HG03469 (cell line): ENCODE results near the gene PPY.
"Not testable (repeated sequence)": the region's sequence is repeated elsewhere in the genome, so short reads cannot be mapped to it uniquely, and the experiment has no call there.

Experiments
- ATAC-seq: cut with Tn5 transposase; IDR thresholded peaks from one replicate; pipeline ENCODE4 v1.9.1; 2021; ENCODE audit warnings: mild to moderate bottlenecking, moderate library complexity, moderate number of reproducible peaks; ENCODE audit not compliant: unreplicated experiment

The PPY gene

DNA sequence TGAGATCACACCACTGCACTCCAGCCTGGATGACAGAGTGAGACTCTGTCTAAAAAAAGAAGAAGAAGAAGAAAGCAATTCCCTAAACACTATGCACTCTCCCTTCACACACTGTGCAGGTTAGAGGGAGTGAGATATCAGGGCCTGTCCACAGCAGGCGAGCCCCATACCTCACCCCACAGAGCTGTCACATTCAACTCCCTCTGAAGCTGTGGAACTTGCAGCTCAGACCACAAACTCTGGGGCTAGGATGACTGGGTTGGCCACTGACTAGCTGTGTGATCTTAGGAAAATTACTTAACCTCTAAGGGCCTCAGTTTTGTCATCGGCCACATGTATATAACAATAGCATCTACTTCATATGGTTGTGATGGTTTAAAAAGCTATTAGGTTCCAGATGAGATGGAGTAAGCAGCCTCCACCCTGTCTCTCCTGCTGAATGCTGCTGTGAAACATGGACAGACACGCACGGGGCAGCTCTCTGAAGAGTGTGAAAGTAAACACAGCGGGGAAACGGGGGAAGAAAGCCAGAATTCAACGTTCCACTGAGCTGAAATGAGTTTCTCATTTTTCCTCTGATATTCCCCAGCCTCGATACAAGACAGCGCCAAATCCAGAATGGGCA is 25.1 kb upstream of the PPY start:
- ATAC-seq, result no peak

DNA sequence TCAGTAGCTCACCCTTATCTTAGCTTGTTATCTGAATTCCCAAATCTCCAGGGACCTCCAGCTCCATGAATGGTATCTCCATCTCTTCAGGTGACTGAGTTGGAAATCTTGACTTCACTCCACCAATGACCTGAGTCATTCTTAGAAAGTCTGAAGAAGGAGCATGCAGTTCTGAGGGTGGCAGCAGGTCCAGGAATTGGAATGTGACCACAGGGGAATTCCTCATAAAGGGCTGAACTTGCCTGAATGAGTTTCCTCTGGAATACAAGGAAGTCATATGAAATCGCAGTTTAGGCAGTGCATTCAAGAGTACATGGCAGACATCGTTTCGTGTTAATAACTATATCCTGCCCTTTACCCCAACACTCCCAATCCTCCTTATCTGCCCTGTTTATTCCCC is 24.0 kb upstream of the PPY start:
- no peak for ATAC-seq

DNA sequence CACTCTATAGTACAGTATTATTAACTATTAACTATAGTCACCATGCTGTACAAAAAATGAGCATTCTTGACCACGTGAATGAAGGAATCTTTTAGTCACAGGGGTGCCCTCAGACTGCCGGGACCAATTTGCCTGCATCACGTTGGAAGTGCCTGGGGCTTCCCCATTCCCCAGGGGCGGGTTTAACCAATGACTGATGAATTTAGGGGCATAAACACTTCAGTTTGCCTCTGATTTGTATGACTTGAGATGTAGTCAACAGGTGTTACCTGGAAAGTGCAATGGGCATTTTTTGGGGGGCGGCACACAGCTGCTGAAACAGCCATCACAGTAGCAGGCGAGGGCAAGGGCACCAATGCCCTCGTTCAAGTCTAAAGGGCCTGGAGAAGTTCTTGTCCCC is 20.2 kb upstream of the PPY start:
- no peak for ATAC-seq

DNA sequence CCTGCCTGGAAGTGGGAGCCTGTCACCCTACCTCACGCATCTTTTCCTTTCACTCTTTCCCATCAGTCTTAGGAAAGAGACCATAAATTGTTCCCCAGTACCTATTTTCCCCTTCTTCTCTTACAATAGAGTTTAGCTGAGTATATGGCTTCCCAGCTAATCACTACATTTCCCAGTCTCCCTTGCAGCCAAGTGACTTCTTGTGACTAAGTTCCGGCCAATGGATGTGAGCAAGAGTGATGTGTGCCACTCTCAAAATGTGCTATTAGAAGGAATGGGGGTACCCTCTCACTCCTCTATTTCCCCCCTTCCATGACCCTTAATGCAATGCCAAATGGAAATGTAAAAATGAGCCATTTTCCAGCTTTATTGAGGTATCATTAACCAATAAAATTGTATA is 19.7 kb upstream of the PPY start:
- no peak for ATAC-seq

DNA sequence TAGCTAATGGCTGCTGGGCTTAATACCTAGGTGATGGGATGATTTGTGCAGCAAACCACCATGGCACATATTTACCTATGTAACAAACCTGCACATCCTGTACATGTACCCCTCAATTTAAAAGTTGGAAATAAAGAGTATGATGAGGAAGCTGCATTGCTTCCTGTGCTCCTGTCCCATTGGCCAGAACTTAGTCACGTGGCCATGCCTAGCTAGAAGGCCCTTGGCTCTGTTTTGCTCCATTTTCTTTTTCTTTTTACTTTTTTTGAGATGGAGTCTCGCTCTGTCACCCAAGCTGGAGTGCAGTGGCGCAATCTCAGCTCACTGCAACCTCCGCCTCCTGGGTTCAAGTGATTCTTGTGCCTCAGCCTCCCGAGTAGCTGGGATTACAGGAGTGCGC is 19.0 kb upstream of the PPY start:
- not testable (repeated sequence) for ATAC-seq

DNA sequence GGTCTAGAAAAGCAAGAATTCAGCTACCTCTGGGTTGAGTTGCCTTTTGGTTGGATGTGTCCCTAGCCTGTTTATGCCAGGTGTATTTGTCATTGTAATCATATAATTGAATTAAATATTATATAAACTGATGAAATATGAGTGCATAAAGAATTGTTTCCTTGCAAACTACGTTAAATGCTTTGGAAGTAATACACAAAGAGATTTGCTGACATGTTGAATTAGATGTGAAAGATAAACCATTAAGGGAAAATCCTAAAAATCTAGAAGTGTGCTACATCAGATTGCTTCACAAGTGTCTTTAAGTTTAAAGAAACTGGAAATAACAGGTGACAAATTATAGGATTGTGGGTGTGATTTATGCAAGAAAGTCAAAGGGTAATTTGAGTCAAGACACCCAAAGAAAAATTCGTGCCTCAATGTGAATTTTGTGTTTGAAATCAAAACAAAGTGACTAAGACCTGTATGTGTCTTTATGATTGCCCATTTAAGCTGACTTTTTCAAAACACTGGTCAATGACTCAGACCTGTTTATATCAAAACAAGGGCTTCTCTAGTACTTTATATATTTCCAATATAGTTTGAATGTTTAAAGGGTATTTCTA is 16.6 kb upstream of the PPY start:
- ATAC-seq, result no peak

DNA sequence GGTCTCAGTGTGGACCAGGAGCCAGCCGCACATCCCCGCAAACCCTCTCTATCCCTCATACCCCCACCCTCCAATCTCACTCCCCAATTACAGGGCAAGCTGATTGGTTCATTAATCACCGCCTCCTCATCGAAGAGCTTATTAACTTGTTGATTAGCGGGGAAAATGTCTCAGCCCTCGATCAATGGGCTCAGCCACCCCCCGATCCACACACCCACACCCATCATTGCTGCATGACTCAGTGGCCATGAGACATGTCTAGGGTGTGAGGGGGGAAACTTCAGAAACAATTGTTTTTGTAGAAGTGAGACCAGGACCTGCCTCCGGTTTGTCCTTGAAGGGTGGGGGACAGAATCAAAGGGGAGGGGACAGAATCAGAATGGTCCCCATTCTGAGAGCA is 13.9 kb upstream of the PPY start:
- ATAC-seq, result no peak

DNA sequence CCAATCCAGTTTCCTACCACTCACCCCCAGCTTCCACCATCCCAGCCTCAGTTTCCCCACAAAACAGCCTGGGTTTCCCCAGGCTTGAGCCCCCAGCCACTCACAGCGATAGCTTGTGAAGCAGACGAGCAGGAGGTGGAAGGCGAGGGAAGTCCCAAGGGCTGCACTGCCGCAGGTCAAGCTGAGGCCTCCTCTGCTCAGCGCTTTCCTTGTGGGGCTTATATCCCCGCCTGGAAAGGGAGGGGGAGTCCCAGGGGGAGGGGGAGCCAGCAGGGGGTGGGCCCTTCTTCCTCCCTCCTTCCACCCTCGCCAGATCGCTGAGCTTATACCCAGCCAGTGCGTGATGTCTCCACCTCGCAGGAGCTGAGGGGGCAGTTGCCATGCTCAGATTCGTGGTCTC is 11.5 kb upstream of the PPY start, which contains the start of gene PYY:
Gene PYY (minus strand): TSS at position 195 of the 400 bp plus-strand sequence. CDS start 457 bp downstream, outside the sequence.
- no peak for ATAC-seq

DNA sequence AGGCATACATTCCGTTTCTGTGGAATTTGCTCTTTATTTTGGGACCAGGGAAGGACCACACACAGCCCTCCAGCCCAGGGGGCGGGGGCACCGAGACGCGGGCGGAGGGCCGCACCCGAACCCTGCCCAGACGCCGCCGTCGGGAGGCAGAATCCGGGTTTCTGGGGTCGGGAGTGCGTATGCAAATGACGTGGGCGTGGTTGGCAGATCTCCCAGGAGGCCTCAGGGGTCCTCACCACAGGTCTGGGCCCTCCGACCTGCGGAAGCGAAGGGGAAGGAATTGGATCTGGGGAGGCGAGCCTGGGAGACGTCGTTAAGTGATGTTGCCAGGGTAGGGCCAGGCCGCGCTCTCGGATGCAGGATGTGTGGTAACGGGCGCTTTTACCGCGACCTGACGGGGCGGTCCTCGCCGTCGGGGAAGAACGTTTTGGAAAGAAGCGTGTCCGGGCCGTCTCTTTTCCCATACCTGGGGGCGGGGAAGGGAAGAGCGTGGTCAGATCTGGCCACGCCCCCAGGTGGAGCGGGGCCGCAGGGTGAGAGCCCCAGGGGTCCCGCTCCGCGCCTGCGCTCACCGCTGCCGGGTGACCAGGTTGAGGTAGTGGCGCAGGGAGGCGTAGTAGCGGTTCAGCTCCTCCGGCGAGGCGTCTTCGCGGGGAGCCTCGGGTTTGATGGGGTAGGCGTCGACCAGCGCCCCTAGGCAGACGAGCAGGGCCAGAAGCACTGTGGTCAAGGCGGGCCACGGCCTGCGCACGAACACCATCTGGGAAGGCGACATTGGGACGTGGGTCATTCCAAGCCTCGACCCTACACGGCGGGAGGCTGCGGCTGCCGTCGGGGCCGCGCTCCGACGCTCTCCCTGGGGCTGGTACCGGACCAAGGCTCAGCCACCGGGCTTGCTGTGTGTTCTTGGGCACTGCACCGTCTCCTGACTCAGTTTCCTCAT is 10.7 kb upstream of the PPY start:
- ATAC-seq, result no peak

DNA sequence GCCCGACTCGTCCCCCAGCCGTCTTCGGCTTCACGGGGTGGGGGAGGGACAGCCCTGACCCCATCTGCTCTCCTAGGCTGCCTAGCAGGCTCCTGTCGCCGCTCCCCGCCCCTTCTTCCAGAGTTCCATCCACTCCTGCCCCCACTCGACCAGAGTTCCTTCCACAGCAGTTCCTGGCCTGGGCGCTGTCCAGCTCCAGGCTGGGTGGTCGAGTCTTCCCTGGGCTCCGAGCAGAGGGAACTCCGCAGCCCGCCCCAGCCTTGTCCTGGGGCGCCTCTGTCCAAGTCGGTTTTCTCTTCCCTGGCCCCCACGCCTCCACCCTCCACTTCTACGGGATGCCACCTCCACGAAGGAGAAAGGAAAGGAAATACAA is 10.1 kb upstream of the PPY start:
- no peak for ATAC-seq

DNA sequence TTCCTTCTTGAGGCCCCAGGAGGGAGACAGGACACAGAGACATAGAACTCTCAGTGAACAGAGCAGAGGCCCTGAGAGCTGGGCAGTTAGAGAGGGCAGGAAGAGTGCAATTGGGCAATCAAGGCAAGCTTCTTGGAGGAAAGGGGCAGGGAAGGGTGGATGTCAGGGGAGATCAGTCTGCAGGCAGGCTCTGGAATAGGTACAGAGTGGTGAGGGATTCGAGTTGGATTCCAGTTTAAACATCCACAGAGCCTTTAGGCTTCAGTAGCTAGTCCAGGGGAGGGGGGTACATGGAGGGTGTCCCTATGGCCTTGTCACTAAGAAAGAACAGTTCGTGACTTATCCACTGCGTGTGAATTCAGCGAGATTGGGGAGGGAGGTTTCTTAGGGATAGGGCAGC is 9.5 kb upstream of the PPY start:
- ATAC-seq, result no peak

DNA sequence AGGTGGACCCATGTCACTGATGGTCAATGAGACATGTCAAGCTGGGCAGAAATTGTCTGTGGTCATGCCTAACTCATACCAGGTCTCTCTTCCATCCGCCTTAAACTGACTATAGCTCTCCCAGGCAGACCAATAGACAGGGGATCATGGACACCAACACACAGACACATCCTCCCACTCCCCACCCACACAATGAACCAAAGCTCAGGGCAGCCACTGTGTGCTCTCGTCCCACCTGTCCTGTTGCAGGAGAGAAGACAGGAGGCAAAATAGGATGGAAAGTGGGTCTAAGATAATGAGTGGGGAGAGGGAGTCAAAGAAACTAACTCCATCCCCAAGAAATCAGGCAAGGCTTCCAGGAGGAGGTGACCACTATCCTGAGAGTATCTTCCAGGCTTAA is 8.3 kb upstream of the PPY start:
- ATAC-seq, result no peak

DNA sequence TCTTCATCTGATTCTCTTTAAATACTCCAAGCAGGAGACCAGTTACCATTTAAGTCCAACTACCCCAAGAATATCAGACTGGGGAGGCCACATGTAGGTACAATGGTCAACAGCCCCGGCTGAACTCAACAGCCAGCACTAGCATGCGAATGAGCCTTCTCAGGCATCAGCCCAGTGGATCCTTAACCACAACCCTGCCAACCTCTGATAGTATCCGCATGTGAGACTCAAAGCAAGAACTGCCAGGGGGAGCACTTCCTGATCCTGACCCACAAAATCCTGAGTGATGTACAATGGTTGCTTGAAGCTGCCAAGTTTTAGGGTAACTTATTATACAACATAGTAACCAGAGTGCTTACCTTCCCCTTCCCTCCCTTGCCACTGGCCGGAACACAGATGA is 7.5 kb upstream of the PPY start:
- no peak for ATAC-seq

DNA sequence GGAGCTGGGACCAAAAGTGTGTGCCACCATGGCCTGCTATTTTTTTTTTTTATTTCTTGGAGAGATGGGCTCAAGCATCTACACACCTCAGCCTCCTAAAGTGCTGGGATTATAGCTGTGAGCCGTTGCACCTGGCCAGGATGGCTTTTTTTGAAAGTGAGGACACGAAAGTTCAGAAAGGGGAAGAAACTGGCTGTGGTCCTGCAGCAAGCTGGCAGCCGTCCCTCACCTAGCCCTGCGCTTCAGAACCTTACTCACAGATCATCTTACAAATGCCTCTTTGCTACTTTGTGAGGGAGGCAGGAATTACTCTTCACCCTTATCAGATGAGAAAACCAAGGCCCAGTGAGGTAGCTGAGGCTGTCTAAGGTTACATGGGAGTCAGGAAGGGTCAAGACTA is 4.5 kb upstream of the PPY start:
- ATAC-seq, result no peak

DNA sequence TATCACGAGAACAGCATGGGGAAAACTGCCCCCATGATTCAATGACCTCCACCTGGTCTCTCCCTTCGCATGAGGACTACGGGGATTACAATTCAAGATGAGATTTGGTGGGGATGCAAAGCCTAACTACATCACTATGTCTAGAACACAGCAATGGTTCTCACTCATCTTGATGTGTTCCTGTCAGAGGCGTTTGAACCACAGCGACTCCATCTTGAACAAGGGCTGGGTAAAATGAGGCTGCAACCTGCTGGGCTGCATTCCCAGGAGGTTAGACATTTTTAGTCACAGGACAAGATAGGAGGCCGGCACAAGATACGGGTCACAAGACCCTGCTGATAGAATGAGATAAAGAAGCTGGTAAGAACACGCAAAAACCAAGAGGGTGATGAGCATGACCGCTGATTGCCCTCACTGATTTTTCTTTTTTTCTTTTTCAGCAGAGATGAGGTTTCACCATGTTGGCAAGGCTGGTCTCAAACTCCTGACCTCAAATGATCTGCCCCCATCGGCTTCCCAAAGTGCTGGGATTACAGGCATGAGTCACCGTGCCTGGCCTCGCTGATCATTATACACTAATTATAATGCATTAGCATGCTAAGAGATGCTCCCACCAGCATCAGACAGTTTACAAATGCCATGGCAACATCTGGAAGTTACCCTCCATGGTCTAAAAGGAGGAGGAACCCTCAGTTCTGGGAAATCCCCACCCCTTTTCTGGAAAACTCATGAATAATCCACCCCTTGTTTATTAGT is 3.0 kb upstream of the PPY start:
- ATAC-seq, result no peak

DNA sequence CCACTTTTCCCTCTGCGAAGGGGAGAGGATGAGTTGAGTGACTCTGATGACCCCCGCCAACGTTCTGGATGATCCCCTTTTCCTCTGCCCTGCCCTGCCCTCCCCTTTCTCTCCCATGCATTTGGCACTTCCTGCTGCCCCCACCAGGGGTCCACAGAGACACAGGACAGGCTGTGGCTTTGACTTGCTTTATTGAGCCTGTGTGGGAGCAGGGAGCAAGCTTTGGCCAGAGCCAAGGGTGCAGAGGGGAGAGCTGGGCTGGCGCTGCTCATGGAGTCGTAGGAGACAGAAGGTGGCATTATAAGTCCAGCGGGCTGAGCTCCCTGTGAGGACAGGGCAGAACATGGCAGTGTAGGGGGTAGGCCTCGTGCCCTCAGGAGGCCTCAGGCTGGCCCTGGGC is 1.6 kb downstream of the PPY start:
- ATAC-seq, result no peak

DNA sequence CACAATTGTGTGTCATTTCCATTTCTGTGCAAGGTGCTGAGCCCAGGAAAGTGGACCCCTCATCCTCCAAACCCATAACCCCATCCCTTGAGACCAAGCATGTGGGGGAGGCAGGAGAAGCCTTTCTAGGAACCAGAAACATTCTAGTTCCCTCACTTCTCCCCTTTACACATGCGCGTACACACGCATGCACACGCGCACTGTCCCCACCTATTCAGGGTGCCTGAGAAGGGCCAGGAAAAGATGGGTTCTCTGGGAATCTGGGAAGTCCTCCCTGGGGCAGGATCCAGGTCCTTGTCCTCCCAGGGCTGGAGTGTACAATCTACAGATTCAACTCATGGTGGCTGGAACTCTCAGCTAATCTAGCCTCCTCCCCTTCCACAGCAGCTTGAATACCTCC is 2.4 kb downstream of the PPY start:
- ATAC-seq, result no peak

DNA sequence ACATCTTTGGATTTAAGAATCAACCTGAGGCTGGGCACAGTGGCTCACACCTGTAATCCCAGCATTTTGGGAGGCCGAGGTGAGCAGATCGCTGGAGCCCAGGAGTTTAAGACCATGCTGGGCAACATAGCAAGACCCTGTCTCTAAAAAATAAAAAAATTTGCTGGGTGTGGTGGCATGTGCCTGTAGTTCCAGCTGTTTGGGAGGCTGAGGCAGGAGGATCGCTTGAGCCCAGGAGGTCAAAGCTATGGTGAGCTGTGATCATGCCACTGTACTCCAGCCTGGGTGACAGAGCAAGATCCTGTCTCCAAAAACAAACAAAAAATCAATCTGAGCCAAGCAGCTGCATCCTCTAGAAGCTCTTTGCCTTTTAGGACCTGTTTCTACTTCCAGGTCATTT is 2.8 kb downstream of the PPY start:
- not testable (repeated sequence) for ATAC-seq

DNA sequence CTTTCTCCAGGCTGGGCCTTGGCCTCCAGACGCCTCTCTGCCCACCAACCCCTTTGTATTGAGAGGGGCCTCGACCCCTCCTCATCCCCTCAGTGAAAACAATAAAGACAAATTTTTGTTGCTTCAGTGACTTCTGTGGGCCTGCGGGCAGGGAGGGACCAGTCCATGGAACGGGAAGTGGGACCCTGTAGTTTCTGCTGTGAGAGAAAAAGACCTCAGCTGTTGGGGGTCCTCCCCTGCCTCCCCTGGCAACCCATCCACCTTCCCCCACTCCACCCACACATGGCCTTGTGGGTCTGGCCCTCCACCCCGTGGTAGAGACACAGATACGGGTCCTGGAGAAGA is 3.5 kb downstream of the PPY start:
- no peak for ATAC-seq

DNA sequence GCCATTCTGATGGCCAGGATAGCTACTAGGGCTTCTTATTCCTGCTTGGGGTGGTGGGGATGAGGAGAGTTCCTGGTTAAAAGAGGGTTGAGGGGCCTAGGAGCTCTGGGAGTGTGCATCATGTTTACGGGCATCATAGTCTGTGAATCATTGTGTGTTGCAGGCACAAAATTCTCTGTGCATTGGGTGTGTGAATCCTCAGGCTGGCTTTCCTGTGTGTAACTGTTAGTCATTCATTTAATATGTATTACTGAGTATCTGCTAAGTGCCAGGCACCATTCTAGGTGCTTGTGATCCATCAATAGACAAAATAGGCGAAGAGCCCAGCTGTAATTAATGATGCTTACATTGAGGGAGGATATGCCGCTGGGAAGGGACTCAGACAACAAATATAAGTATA is 5.8 kb downstream of the PPY start:
- ATAC-seq, result no peak

DNA sequence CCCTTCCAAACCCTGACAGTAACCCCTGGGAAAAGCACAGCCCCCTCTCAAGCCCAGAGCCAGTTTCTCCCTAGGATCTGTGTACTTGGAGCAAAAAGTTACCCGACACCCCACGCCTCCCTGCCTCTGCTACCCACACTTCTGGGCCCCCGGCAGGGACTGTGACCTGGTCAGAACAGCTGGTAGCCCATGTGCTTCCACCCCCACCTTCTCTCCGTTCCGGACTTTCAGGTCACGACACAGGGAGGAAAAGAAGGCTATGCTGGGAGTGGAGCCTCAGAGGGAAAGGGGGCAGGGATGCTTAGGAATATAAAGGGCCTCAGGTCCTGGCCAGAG is 6.4 kb downstream of the PPY start:
- ATAC-seq, result no peak
